Left ventricle myocardium inferior (tissue), 1 donor: ENCODE results near the gene CNR2. TPM values are rescaled to one million over a fixed set of nuclear protein-coding genes. Genes with fewer than 3 reads are reported as not detected.

Experiments used
- DNase-seq: peaks from one replicate; pipeline ENCODE4 v3.0.0-alpha.2; 2020
- H3K27ac ChIP-seq: fragments of 200-600 bp; replicated peaks from 2 replicates; pipeline ENCODE4 v1.8.0; 2021
- H3K27me3 ChIP-seq: fragments of 200-600 bp; 2 replicates; pipeline ENCODE4 v1.8.0; 2021; ENCODE audit warnings: low read depth
- H3K36me3 ChIP-seq: fragments of 200-600 bp; 2 replicates; pipeline ENCODE4 v1.8.0; 2021
- H3K4me1 ChIP-seq: fragments of 200-600 bp; 2 replicates; pipeline ENCODE4 v1.8.0; 2021
- H3K4me3 ChIP-seq: fragments of 200-600 bp; 2 replicates; pipeline ENCODE4 v1.8.0; 2021; ENCODE audit warnings: mild to moderate bottlenecking, moderate library complexity
- H3K9me3 ChIP-seq: fragments of 200-600 bp; replicated peaks from 2 replicates; pipeline ENCODE4 v1.8.0; 2021
- intact Hi-C: fragments of 100-400 bp; cut with micrococcal nuclease; formaldehyde crosslinking; loops from one replicate; pipeline ENCODE4 v1.11.0; 2022
- total RNA-seq: library from RNA; stranded (reverse); fragmentation: NEBNext Ultra II Directional; extraction: Animal tissue kit (Norgen Biotek cat#: 25700); gene quantifications from one replicate; pipeline ENCODE4 v1.2.1, GENCODE V29; 2021
- TF ChIP-seq, protein P1 (sequence below): fragments of 200-600 bp; IDR thresholded peaks from 2 replicates; pipeline ENCODE4 v1.8.0; 2021; ENCODE audit warnings: antibody characterized with exemption, mild to moderate bottlenecking, borderline replicate concordance
- donor health status: DM: no; HTN: yes; CAD: no; lungs with severe emphysema.

The CNR2 gene
- total RNA-seq, 1 donor from 2014 or later = not detected

DNA sequence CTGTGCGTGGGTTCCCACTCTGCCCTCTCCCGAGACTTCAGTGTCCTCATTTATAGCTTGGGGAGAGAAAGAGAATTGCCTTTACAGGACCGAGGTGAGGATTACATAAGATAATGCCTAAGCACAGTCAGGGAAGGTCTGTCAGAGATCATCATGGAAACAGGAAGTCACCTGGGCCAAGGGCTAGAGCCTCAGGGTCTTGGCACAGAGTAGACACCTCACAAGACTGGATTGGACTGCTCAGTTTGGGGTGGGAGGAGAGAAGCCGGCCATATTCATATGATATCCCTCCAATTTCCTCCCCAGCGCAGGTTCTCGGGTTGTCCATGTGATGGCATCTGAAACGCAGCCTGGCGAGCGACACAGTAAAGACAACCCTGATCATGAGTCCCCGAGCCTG is 3.8 kb downstream of the CNR2 start:
- intact Hi-C loops = no loop called here

DNA sequence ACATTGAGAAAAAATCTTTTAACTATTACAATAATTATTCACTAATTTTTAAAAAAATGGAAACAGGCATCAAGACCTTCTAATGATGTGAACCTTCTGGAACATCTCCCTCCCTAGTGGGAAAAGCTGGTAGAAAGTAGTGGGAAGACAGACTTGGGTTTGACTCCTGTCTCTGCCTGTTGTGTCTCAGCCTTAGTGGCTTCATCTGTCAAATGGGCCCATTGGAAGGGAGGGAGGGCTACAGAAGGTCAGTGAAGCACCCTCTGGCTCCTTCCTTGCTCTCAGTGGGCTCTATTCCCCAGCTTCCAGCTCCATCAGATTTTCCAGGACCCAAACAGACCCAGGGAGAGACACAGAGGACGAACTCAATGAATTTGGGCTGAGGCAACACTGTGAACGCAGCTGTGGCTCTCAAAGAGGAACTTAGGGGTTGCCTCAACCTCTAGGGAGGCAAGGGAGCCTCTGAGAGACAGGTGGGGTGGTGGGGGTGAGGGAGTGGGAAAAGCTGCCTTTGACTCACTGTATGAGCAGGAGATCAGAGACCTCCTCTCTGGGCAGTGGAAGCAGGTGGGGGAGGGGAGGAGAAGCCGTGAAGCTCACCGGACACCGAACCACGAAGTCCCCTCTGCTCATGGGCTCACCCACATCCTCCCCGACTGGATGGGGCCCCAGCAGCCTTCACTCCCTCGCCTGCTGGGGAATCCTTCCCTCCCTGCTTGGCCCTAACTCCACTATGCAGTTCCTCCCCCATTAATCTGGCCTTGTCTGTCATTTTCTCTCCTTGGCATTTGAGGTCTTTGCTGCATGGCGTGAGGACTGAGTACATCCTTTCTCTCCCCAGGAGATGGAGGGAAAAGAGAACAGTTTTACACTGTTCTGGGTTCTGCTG is 4.5 kb downstream of the CNR2 start:
- Histone ChIP-seq H3K36me3 (no peaks in the 10 kb centered on the region), H3K9me3 (no peaks in the 10 kb centered on the region), H3K4me1 (no peaks in the 10 kb centered on the region), H3K4me3 (no peak overlapping the region), H3K27ac (no peak overlapping the region), H3K27me3 (peaks cover 70% of the 10 kb centered on the region)
- intact Hi-C loops = no loop called here
- DNase-seq = no peak
- TF ChIP-seq, protein P1, sequence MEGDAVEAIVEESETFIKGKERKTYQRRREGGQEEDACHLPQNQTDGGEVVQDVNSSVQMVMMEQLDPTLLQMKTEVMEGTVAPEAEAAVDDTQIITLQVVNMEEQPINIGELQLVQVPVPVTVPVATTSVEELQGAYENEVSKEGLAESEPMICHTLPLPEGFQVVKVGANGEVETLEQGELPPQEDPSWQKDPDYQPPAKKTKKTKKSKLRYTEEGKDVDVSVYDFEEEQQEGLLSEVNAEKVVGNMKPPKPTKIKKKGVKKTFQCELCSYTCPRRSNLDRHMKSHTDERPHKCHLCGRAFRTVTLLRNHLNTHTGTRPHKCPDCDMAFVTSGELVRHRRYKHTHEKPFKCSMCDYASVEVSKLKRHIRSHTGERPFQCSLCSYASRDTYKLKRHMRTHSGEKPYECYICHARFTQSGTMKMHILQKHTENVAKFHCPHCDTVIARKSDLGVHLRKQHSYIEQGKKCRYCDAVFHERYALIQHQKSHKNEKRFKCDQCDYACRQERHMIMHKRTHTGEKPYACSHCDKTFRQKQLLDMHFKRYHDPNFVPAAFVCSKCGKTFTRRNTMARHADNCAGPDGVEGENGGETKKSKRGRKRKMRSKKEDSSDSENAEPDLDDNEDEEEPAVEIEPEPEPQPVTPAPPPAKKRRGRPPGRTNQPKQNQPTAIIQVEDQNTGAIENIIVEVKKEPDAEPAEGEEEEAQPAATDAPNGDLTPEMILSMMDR = no peak

More for the DNA sequence above, 3.8 kb downstream of the CNR2 start:
- Histone ChIP-seq H3K27me3 (peaks cover 63% of the 10 kb centered on the region), H3K36me3 (no peaks in the 10 kb centered on the region), H3K4me3 (no peak overlapping the region), H3K4me1 (no peaks in the 10 kb centered on the region), H3K9me3 (no peaks in the 10 kb centered on the region), H3K27ac (no peak overlapping the region)
- TF ChIP-seq, protein P1 = no peak
- no peak for DNase-seq

DNA sequence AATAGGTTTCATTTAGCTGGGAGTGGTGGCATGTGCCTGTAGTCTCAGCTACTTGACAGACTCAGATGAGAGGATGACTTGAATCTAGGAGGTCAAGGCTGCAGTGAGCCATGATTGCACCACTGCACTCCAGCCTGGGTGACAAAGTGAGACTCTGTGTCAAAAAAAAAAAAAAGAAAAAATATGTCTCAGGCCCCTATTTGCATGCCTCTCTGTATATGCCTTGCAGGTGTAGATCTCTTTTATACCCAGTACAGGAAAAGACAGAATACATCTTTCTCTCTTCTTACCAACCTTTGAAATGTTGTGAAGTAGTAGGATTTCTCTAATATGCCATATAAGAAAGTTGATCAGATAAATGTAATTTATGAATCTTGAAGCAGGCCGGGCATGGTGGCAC is 6.4 kb downstream of the CNR2 start:
- no peak for DNase-seq
- H3K36me3 ChIP-seq = no peaks in the 10 kb centered on the region
- TF ChIP-seq, protein P1 = no peak
- no peaks in the 10 kb centered on the region for H3K9me3 ChIP-seq
- no peak overlapping the region for H3K4me3 ChIP-seq
- intact Hi-C loops = no loop called here
- H3K4me1 ChIP-seq = peaks cover 6% of the 10 kb centered on the region
- H3K27me3 ChIP-seq = peaks cover 87% of the 10 kb centered on the region
- no peak overlapping the region for H3K27ac ChIP-seq

DNA sequence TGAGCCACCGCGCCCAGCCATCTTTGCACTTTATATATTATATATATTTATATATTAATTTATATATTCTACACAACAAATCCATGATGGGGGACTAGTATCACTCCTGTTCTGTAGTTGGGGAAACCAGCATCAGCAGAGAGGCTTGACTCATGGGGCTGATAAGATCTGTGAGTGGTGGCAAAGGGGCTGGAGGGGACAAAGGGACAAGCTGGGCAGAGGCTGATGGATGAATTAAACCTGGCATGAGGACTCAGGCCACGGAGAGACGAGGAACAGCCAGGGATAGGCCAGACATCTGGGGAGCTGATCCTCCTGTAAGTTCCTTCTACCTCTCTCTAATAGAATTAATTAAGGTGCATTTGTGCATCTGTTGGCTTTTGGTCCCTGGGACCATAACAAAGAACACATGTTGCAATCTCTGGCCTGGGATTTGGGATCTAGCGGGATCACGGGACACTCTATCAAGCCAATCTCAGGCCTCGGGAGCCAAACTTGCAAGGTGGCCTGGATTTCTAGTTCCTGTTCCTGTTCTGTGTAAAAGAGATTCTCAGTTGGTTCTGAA is 7.6 kb downstream of the CNR2 start:
- no peak for DNase-seq
- H3K4me1 ChIP-seq = peaks cover 6% of the 10 kb centered on the region
- intact Hi-C loops = no loop called here
- no peaks in the 10 kb centered on the region for H3K9me3 ChIP-seq
- peaks cover 88% of the 10 kb centered on the region for H3K27me3 ChIP-seq
- no peaks in the 10 kb centered on the region for H3K36me3 ChIP-seq
- TF ChIP-seq, protein P1 = no peak
- H3K27ac ChIP-seq = no peak overlapping the region
- H3K4me3 ChIP-seq = no peak overlapping the region

DNA sequence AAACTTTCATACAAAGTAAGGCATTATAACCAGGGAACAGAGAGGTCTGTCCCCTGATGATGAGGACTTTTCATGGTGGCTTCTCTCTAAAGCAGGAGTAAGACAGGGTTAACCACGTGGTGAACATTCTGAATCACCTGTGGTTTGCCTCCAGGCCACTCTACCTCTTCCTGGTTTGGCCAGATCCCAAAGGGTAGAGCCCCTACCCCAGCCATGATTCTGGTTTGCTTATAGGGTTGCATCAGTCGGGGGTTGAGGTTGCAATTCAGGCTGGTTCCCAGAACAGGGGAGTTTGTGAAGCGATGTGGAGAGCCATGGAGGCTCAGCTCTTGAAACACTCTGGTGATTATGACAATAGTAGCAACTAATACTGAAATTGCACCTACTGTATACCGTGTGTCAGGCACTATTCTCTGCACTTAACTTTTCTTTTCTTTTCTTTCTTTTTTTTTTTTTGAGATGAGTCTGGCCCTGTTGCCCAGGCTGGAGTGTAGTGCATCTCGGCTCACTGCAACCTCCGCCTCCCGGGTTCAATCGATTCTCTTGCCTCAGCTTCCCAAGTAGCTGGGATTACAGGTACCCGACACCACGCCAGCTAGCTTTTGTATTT is 8.3 kb downstream of the CNR2 start:
- Histone ChIP-seq H3K27ac (no peak overlapping the region), H3K9me3 (no peaks in the 10 kb centered on the region), H3K4me1 (peaks cover 6% of the 10 kb centered on the region), H3K4me3 (no peak overlapping the region), H3K27me3 (peaks cover 84% of the 10 kb centered on the region), H3K36me3 (no peaks in the 10 kb centered on the region)
- intact Hi-C loops = no loop called here
- TF ChIP-seq, protein P1 = no peak
- no peak for DNase-seq
